Sigmoid colon (tissue), 7 donors: Measurements from ENCODE around the gene NEK4. TPM values are rescaled to one million over a fixed set of nuclear protein-coding genes. Genes with fewer than 3 reads are reported as not detected.

Experiments used
- DNase-seq: peaks from one replicate; pipeline ENCODE4 v3.0.0-alpha.2; 2019
- H3K27ac ChIP-seq, 4 donors: fragments of 200-600 bp; sonication (generic); one replicate each; pipeline ENCODE4 v1.5.1; 2016 to 2019; ENCODE audit warnings: mild to moderate bottlenecking in 1 of 4
- H3K27me3 ChIP-seq, 3 donors: fragments of 200-600 bp; sonication (generic); one replicate each; pipeline ENCODE4 v1.5.1; 2019; ENCODE audit warnings: mild to moderate bottlenecking in 1 of 3
- H3K36me3 ChIP-seq, 4 donors: fragments of 200-600 bp; sonication (generic); one replicate each; pipeline ENCODE4 v1.5.1; 2016 to 2019
- H3K4me1 ChIP-seq, 4 donors: fragments of 200-600 bp; sonication (generic); one replicate each; pipeline ENCODE4 v1.5.1; 2017 to 2019
- H3K4me3 ChIP-seq, 4 donors: fragments of 200-600 bp; sonication (generic); one replicate each; pipeline ENCODE4 v1.5.1; 2017 to 2019; ENCODE audit warnings: mild to moderate bottlenecking in 2 of 4, moderate library complexity in 1 of 4
- H3K9me3 ChIP-seq, 4 donors: fragments of 200-600 bp in 3 of 4; sonication (generic) in 3 of 4; one replicate each; pipeline versions ENCODE4 v1.5.1 to v1.6.1; 2013 to 2019
- EP300 ChIP-seq, 4 donors: sonication (generic); formaldehyde crosslinking; IDR thresholded peaks; one replicate each; pipeline ENCODE4 v1.6.1; 2017; ENCODE audit warnings: antibody characterized with exemption in 4 of 4
- POLR2A ChIP-seq, 2 donors: fragments of 450-650 bp; IDR thresholded peaks; one replicate each; pipeline ENCODE4 v1.6.1; 2016; ENCODE audit warnings: antibody characterized with exemption in 2 of 2, mild to moderate bottlenecking in 2 of 2, moderate library complexity in 2 of 2
- POLR2AphosphoS5 ChIP-seq, 4 donors: sonication (generic); formaldehyde crosslinking; IDR thresholded peaks; one replicate each; pipeline ENCODE4 v1.6.1; 2017; ENCODE audit warnings: antibody characterized with exemption in 4 of 4
- WGBS, 2 donors: extraction: QIAGEN DNeasy Blood & Tissue Kit; methylation state at CpG; one replicate each; pipeline ENCODE4 v1.1.7; 2013; 5-methylcytosine and 5-hydroxymethylcytosine counted together
- intact Hi-C: fragments of 100-400 bp; cut with DNase I; formaldehyde crosslinking; loops from one replicate; pipeline ENCODE4 v1.15.1; 2023
- polyA plus RNA-seq, 3 donors: library from polyadenylated mRNA; stranded (reverse); fragments of 200-250 nt; gene quantifications; one replicate each; pipeline ENCODE4 v1.2.3, GENCODE V29; 2013
- total RNA-seq, 4 donors: library from RNA; depleted of rRNA; stranded (reverse); fragments of >200 nt; gene quantifications; one replicate each; pipeline ENCODE4 v1.1.0, GENCODE V29; 2016
- TF ChIP-seq, protein P1 (sequence below), 4 experiments: fragments of 450-650 bp in 3 of 4; fragments of 200-600 bp in 1 of 4; IDR thresholded peaks; one replicate each; pipeline ENCODE4 v1.5.1; 2016 to 2019; ENCODE audit warnings: antibody characterized with exemption in 4 of 4, mild to moderate bottlenecking in 3 of 4, moderate library complexity in 2 of 4
- donor health status: healthy with polysubstance abuse.
- donor health status: Bipolar disorder and iron deficiency.
- donor health status: healthy.

NEK4 gene
- total and polyA plus RNA-seq, 7 donors, result 7.4 to 19.4 (median 17.1) TPM

DNA sequence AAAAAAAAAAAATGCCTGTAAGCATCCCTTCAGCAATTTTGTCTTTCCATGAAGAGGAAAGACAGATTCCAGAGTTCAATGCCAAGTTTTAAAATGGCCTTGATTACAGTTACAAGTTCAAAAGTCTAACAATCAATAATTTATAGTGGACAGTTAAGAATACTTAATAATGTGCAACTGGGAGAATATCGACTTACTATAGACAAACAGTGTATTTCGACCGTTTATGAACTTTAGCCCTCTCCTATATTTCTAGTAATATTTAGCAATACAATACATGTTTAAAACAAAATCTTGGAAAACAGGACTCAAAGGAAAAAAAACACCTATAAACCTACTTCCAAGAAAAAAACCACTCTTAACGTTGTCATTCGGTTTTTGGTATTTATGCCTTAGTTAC is 86.6 kb downstream of the NEK4 start:
- intact Hi-C loops, result loop anchor here (10.0 kb wide), 1 partner anchor 409 kb away; the partner anchor contains the start of gene WDR82
- H3K4me3 ChIP-seq, result peak overlapping the region in 2 of 4 donors; percentile 80 to 82
- H3K4me1 ChIP-seq, result peaks cover 0 to 48% (median 34%) of the 10 kb centered on the region in 4 donors
- peak overlapping the region; percentile 90 to 98 (median 94) for H3K27ac ChIP-seq
- TF ChIP-seq, protein P1, sequence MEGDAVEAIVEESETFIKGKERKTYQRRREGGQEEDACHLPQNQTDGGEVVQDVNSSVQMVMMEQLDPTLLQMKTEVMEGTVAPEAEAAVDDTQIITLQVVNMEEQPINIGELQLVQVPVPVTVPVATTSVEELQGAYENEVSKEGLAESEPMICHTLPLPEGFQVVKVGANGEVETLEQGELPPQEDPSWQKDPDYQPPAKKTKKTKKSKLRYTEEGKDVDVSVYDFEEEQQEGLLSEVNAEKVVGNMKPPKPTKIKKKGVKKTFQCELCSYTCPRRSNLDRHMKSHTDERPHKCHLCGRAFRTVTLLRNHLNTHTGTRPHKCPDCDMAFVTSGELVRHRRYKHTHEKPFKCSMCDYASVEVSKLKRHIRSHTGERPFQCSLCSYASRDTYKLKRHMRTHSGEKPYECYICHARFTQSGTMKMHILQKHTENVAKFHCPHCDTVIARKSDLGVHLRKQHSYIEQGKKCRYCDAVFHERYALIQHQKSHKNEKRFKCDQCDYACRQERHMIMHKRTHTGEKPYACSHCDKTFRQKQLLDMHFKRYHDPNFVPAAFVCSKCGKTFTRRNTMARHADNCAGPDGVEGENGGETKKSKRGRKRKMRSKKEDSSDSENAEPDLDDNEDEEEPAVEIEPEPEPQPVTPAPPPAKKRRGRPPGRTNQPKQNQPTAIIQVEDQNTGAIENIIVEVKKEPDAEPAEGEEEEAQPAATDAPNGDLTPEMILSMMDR (IDR thresholded peaks at IDR 0.05), result no peak
- no peak for TF ChIP-seq POLR2A (IDR thresholded peaks at IDR 0.05)
- TF ChIP-seq EP300 (IDR thresholded peaks at IDR 0.05), result no peak
- 17 to 61% methylated on average over 5 of the region's 5 CpGs for WGBS, 2 donors
- peaks cover 13 to 35% (median 21%) of the 10 kb centered on the region in 4 donors for H3K36me3 ChIP-seq
- DNase-seq, result no peak
- no peaks in the 10 kb centered on the region for H3K9me3 ChIP-seq
- no peaks in the 10 kb centered on the region for H3K27me3 ChIP-seq

DNA sequence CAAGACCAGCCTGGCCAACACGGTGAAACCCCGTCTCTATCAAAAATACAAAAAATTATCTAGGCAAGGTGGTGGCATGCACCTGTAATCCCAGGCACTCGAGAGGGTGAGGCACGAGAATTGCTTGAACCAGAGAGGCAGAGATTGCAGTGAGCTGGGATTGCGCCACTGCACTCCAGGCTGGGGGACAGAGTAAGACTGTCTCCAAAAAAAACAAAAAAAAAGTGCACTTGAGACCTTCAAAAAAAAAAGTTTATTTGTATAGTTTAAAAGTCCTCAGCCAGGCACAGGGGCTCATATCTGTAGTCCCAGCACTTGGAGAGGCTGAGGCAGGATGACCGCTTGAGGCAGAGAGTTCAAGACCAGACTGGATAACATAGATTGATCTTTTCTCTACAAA is 87.1 kb downstream of the NEK4 start:
- Histone ChIP-seq H3K9me3 (no peaks in the 10 kb centered on the region), H3K4me3 (no peak overlapping the region), H3K27ac (peak overlapping the region in 1 of 4 donors; percentile 93), H3K36me3 (peaks cover 7 to 35% (median 19%) of the 10 kb centered on the region in 4 donors), H3K4me1 (peaks cover 0 to 48% (median 34%) of the 10 kb centered on the region in 4 donors), H3K27me3 (no peaks in the 10 kb centered on the region)
- intact Hi-C loops, result loop anchor here (10.0 kb wide), 1 partner anchor 409 kb away; the partner anchor contains the start of gene WDR82
- WGBS, 2 donors, result 80 to 90% methylated on average over 6 of the region's 6 CpGs
- TF ChIP-seq, protein P1 (IDR thresholded peaks at IDR 0.05), result no peak
- no peak for TF ChIP-seq POLR2A (IDR thresholded peaks at IDR 0.05)
- no peak for TF ChIP-seq POLR2AphosphoS5 (IDR thresholded peaks at IDR 0.05)
- TF ChIP-seq EP300 (IDR thresholded peaks at IDR 0.05), result no peak
- no peak for DNase-seq

DNA sequence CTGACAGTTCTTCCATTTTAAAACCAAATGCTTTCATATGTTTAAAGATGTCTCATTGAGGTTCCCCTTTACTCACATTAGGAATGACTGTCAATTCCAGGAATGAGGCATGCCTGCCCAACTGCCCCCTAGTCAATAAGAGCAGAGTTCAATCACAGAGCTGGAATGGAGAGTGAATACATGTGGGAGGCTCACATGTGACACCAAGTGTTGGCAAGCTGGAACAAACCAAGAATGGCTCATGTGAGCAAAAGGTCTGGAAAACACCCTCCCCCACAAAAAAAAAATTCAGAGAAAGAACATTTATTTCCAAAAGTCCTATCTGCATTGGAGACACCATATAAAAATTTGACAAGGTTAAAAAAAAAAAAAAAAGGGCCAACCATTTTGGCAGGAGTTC is 88.7 kb downstream of the NEK4 start:
- intact Hi-C loops, result loop anchor here (10.0 kb wide), 1 partner anchor 407 kb away; the partner anchor contains the start of gene WDR82
- Histone ChIP-seq H3K9me3 (no peaks in the 10 kb centered on the region), H3K27me3 (no peaks in the 10 kb centered on the region), H3K4me1 (peaks cover 0 to 44% (median 30%) of the 10 kb centered on the region in 4 donors), H3K4me3 (no peak overlapping the region), H3K36me3 (peaks cover 11 to 35% (median 21%) of the 10 kb centered on the region in 4 donors), H3K27ac (peak overlapping the region in 2 of 4 donors; percentile 2 to 30)
- no peak for DNase-seq
- TF ChIP-seq, protein P1 (IDR thresholded peaks at IDR 0.05), result no peak
- no peak for TF ChIP-seq POLR2A (IDR thresholded peaks at IDR 0.05)
- peak in 1 of 4 donors; percentile 31 for TF ChIP-seq POLR2AphosphoS5 (IDR thresholded peaks at IDR 0.05)

DNA sequence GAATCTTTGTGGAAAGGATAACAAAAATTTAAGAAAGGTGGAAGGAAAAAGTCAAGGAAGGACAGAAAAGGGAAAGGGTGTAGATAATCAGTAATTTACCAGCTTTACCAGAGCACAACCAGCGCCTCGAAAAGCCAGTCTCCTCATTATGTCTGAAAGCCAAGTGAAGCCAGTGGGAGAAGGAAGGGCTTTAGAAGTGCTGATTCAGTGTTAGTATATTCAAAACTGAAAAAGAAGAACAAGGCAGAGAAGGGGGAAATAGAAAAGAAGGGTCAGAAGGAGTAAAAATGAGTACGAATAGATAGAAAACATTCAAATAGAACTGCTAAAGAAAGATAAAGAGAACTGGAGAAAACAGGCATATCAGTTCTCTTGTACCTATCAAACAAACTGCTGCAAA is 89.1 kb downstream of the NEK4 start:
- Histone ChIP-seq H3K36me3 (peaks cover 11 to 39% (median 26%) of the 10 kb centered on the region in 4 donors), H3K4me3 (no peak overlapping the region), H3K27me3 (no peaks in the 10 kb centered on the region), H3K4me1 (peaks cover 0 to 40% (median 26%) of the 10 kb centered on the region in 4 donors), H3K9me3 (no peaks in the 10 kb centered on the region), H3K27ac (peak overlapping the region in 2 of 4 donors; percentile 2 to 30)
- WGBS, 2 donors, result 66 to 90% methylated on average over 3 of the region's 3 CpGs
- intact Hi-C loops, result loop anchor here (10.0 kb wide), 1 partner anchor 407 kb away; the partner anchor contains the start of gene WDR82
- no peak for DNase-seq
- TF ChIP-seq EP300 (IDR thresholded peaks at IDR 0.05) (no peak), POLR2AphosphoS5 (IDR thresholded peaks at IDR 0.05) (no peak), POLR2A (IDR thresholded peaks at IDR 0.05) (no peak)
- TF ChIP-seq, protein P1 (IDR thresholded peaks at IDR 0.05), result no peak
